Activated CD8-positive, alpha-beta memory T cell treated with anti-CD3 and anti-CD28 coated beads, Interleukin-2, amount 50 U/mL, for 48 hours (primary cell): ENCODE data around the gene ZIK1.

ENCODE experiments used
- DNase-seq: peaks from one replicate; pipeline ENCODE4 v3.0.0-alpha.2; 2020

ZIK1 gene

DNA sequence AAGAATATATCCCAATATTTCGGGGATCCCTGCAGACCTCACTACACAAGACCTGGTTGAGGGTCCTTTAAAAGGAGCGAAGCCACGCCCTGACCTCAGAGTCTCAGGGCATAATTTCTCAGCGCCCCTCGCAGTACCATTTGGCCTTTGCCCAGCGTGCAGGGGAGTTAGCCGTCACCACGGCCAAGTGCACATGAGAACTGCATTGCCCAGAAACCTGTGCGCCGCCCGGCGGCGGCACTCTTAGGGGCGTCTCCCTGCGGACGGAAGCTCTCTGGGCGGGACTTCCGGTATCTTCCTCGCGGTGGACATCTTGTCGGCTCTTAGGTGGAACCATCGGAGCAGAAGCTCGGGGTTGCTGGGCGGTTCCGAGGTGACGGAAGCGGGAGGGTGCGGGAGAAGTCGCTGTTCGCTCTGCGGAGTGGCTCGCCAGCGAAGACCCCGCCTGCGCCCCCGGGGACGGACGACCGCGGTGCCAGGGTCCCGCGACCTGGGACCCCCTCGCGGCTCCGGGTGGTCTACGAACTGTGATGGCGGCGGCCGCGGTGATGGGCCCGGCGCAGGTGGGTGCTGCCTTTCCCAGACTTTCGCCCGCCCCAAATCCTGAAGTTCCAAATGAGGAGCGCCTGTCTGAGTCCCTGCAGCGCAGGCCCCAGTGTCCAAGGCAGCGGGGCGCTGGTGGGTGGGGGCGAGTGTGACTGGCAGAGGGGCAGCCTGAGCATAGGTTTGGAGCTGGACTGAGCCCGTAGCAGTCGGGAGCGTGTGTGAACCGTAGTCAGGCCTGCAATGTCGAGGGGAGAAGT is 30.2 kb downstream of the ZIK1 start, which contains the start of gene ZNF134:
Gene ZNF134, plus strand, starts transcription at position 302 of the 803 bp plus-strand sequence. CDS start 5,227 bp downstream, outside the sequence.
- peak; percentile 90 for DNase-seq

DNA sequence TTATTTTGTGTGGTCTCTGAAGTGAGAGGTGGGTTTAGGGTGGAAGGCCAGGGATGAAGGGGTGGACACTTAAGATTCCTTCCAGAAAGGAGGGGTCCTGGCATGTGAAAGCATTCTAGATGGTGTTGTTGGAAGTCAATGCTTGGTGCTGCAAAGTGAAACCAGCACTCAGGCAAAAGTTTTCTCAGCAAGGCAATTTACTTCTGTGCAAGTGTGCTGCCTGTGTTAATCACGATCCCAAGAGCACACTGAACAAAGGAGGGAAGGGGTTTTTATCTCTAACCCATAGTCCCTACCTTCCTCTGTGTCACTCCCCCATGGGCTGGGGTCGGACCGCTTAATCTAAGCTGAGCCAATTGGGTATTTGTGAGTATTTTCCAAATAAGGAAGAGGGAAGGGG is 31.4 kb downstream of the ZIK1 start:
- no peak for DNase-seq

DNA sequence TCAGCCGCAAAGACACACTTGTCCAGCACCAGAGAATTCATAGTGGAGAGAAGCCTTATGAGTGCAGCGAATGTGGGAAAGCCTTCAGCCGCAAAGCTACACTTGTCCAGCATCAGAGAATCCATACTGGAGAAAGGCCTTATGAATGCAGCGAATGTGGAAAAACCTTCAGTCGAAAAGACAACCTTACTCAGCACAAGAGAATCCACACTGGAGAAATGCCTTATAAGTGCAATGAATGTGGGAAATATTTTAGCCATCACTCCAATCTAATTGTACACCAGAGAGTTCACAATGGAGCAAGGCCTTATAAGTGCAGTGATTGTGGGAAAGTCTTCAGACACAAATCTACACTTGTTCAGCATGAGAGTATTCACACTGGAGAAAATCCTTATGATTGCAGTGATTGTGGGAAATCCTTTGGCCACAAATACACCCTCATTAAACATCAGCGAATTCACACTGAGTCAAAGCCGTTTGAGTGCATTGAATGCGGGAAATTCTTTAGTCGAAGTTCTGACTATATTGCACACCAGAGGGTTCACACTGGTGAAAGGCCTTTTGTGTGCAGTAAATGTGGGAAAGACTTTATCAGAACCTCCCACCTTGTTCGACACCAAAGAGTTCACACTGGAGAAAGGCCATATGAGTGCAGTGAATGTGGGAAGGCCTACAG is 36.9 kb downstream of the ZIK1 start:
- DNase-seq: no peak

DNA sequence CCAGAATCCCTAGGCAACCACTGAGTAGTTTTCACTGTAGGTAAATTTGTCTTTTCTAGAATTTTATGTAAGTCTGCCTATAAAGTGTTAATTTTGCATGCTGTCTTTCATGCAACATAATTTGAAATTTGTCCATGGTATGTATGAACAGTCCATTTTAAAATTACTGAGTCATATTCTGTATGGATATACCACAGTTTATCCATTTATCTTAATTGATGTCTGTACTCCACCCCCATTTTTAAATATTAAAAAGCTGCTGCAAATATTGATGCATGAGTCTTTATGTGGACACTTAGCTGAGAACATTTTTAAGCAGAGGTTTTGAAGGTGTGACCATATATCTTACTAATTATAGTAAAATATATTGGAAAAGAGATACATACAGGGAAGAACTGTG is 39.1 kb downstream of the ZIK1 start:
- no peak for DNase-seq

DNA sequence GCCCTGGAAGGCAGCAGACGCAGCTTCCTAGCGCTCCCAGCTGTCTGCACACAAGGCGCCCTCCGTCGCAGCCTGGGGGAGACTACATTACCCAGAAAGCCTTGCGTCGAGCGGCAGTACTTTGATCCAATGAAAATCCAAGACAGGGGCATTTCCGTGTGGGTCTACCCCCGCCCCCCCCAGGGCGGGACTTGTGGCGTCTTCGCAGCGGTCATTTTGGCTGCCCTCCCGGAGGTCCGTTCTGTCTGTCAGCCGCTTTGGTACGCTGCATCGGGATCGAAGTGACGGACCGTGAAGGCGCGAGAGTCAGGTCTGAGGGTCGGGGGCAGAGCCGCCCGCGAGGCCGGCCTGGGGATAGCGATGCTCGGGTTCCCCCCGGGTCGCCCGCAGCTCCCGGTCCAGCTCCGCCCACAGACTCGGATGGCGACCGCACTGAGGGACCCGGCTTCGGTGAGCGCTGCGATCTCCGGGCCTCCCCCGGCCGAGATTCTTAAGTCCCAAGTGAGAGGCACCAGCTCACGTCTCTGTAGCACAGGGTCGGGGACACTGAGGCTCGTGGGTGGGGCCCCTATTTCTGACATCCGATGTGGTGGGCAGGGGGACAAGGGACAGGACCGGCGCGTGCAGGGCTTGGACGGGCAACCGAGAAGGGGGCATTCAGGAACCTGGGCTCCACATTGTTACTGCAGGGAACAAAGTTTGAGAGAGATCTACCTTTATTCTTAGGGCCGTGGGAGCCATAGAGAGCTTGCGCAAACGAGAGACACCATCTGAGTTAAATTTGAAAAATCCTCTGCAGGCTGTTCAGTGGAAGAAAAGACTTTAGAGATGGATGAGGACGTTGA is 49.3 kb downstream of the ZIK1 start, which contains the start of gene ZNF211:
Gene ZNF211, plus strand, starts transcription at position 182 of the 845 bp plus-strand sequence. Its CDS starts 179 bp downstream, at position 361.
- peak; percentile 87 for DNase-seq

GRCh38 chr19:57633832-57634131 is 49.8 kb downstream of the ZIK1 start:
- no peak for DNase-seq

GRCh38 chr19:57637379-57637778 is 53.4 kb downstream of the ZIK1 start:
- no peak for DNase-seq

GRCh38 chr19:57641715-57642234 is 57.8 kb downstream of the ZIK1 start:
- DNase-seq: no peak

- no peak for DNase-seq
These were observed 58.6 kb downstream of the ZIK1 start for GRCh38 chr19:57642396-57643046.
